GM19468 (cell line): Measurements from ENCODE around the gene IP6K1.
"Not testable (repeated sequence)": the region's sequence is repeated elsewhere in the genome, so short reads cannot be mapped to it uniquely, and the experiment has no call there.

Source experiments
- ATAC-seq: cut with Tn5 transposase; IDR thresholded peaks from one replicate; pipeline ENCODE4 v1.9.1; 2021; ENCODE audit warnings: mild to moderate bottlenecking, moderate library complexity, moderate number of reproducible peaks; ENCODE audit not compliant: unreplicated experiment; ENCODE audit errors: extremely low read depth

The IP6K1 gene

GRCh38 chr3:49772703-49773102 is 13.6 kb downstream of the IP6K1 start:
- ATAC-seq: no peak

- ATAC-seq: no peak
These were observed 14.9 kb downstream of the IP6K1 start for GRCh38 chr3:49771340-49771938.

- no peak for ATAC-seq
These were observed 16.4 kb downstream of the IP6K1 start for GRCh38 chr3:49769926-49770325.

GRCh38 chr3:49769286-49769915 is 16.9 kb downstream of the IP6K1 start:
- ATAC-seq: no peak

GRCh38 chr3:49763981-49764380 is 22.4 kb downstream of the IP6K1 start:
- ATAC-seq: no peak

- no peak for ATAC-seq
These were observed 24.7 kb downstream of the IP6K1 start for GRCh38 chr3:49761661-49762060.

- no peak for ATAC-seq
These were observed 27.1 kb downstream of the IP6K1 start for GRCh38 chr3:49759226-49759625.

GRCh38 chr3:49757197-49757596 is 29.1 kb downstream of the IP6K1 start:
- no peak for ATAC-seq

- no peak for ATAC-seq
These were observed 30.3 kb downstream of the IP6K1 start for GRCh38 chr3:49756036-49756435.

- no peak for ATAC-seq
These were observed 31.8 kb downstream of the IP6K1 start for GRCh38 chr3:49754536-49754935.

- no peak for ATAC-seq
These were observed 34.8 kb downstream of the IP6K1 start for GRCh38 chr3:49751501-49751900.

GRCh38 chr3:49750056-49750455 is 36.3 kb downstream of the IP6K1 start:
- ATAC-seq: no peak

GRCh38 chr3:49748874-49749273 is 37.5 kb downstream of the IP6K1 start:
- not testable (repeated sequence) for ATAC-seq

- ATAC-seq: no peak
These were observed 38.4 kb downstream of the IP6K1 start for GRCh38 chr3:49747792-49748480.

GRCh38 chr3:49745986-49746385 is 40.4 kb downstream of the IP6K1 start:
- ATAC-seq: no peak

GRCh38 chr3:49740427-49740826 is 45.9 kb downstream of the IP6K1 start:
- ATAC-seq: no peak

GRCh38 chr3:49738067-49738713 is 48.2 kb downstream of the IP6K1 start:
- ATAC-seq: no peak

- no peak for ATAC-seq
These were observed 51.6 kb downstream of the IP6K1 start for GRCh38 chr3:49734752-49735151.

- ATAC-seq: no peak
These were observed 52.8 kb downstream of the IP6K1 start for GRCh38 chr3:49733551-49733950.

- no peak for ATAC-seq
These were observed 53.7 kb downstream of the IP6K1 start for GRCh38 chr3:49732597-49732996.

GRCh38 chr3:49729966-49730609 is 56.3 kb downstream of the IP6K1 start:
- ATAC-seq: no peak
